Measurements from ENCODE around the gene LRRC73. TPM values are rescaled to one million over a fixed set of nuclear protein-coding genes. Genes with fewer than 3 reads are reported as not detected.

Gene LRRC73
- total and polyA plus RNA-seq, 8 donors, result 0.38 to 1.5 (median 0.82) TPM

GRCh38 chr6:43497689-43498088 lies 12.5 kb downstream of the LRRC73 start:
- no peak for FAIRE-seq
- H3K4me3 ChIP-seq, result no peak overlapping the region
- no peaks in the 10 kb centered on the region for H3K27me3 ChIP-seq
- intact Hi-C loops (cut with DNase I), result no loop called here
- 92 to 94% methylated on average over 12 of the region's 12 CpGs for WGBS, 2 donors
- H3K36me3 ChIP-seq, result peaks cover 0 to 35% (median 15%) of the 10 kb centered on the region in 3 donors
- no peak for ATAC-seq
- DNase-seq, result no peak
- H3K9me3 ChIP-seq, result no peaks in the 10 kb centered on the region
- no peak overlapping the region for H3K27ac ChIP-seq
- TF ChIP-seq, protein P1, sequence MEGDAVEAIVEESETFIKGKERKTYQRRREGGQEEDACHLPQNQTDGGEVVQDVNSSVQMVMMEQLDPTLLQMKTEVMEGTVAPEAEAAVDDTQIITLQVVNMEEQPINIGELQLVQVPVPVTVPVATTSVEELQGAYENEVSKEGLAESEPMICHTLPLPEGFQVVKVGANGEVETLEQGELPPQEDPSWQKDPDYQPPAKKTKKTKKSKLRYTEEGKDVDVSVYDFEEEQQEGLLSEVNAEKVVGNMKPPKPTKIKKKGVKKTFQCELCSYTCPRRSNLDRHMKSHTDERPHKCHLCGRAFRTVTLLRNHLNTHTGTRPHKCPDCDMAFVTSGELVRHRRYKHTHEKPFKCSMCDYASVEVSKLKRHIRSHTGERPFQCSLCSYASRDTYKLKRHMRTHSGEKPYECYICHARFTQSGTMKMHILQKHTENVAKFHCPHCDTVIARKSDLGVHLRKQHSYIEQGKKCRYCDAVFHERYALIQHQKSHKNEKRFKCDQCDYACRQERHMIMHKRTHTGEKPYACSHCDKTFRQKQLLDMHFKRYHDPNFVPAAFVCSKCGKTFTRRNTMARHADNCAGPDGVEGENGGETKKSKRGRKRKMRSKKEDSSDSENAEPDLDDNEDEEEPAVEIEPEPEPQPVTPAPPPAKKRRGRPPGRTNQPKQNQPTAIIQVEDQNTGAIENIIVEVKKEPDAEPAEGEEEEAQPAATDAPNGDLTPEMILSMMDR (IDR thresholded peaks at IDR 0.05), result no peak
- H3K4me1 ChIP-seq, result no peaks in the 10 kb centered on the region

- no peak overlapping the region for H3K4me3 ChIP-seq
- FAIRE-seq, result no peak
Measured at GRCh38 chr6:43497129-43497396, 13.1 kb downstream of the LRRC73 start.

DNA sequence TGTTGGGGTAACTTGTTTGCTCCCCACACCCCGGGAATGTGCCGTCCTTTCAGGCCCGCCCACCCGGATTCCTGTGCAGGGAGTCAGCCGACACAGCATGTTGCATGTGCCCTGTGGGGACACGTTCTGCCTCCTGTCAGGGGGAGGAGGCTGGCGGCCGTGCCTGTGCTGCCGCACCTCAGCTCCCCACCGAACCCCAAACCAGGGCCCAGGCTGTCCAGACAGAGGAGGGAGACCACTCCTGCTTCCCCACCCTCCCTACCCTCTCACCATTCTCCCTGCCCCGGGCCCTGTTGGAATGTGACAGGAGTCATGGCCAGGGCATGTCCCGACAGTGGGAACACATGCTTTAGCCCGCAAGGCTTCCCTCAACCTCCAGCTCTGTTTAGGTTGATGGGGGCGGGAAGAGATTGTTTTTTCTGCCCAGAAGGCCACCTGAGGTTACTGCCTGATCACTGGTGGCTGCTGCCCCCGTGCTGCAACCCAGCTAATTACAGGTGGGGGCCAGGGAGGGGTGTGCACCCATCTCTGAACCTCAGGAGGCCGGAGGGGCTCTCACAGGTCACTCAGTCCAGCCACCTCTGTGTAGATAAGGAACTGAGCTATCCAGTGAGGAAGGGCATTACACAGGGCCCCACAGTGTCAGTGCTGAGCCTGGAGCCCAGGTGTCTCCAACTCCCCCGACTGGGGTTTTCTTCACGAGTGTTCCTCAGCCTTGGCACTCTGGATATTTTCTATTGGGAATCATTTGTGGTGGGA lies 13.6 kb downstream of the LRRC73 start:
- WGBS, 2 donors, result 66 to 69% methylated on average over 18 of the region's 18 CpGs
- TF ChIP-seq, protein P1 (IDR thresholded peaks at IDR 0.05), result peak in 1 of 4 donors; percentile 10
- intact Hi-C loops (cut with DNase I), result no loop called here
- DNase-seq, result no peak
- ATAC-seq, result peak in 3 of 4 donors; percentile 28 to 64 (median 42)
- H3K4me1 ChIP-seq, result no peaks in the 10 kb centered on the region
- H3K4me3 ChIP-seq, result no peak overlapping the region
- no peak for FAIRE-seq
- H3K27me3 ChIP-seq, result no peaks in the 10 kb centered on the region
- H3K27ac ChIP-seq, result no peak overlapping the region
- H3K36me3 ChIP-seq, result peaks cover 0 to 34% (median 13%) of the 10 kb centered on the region in 3 donors
- H3K9me3 ChIP-seq, result no peaks in the 10 kb centered on the region

More at GRCh38 chr6:43497129-43497396, 13.1 kb downstream of the LRRC73 start:
- Histone ChIP-seq H3K27ac (no peak overlapping the region), H3K36me3 (peaks cover 0 to 34% (median 13%) of the 10 kb centered on the region in 3 donors), H3K27me3 (no peaks in the 10 kb centered on the region), H3K4me1 (no peaks in the 10 kb centered on the region), H3K9me3 (no peaks in the 10 kb centered on the region)
- ATAC-seq, result no peak
- 93 to 94% methylated on average over 6 of the region's 6 CpGs for WGBS, 2 donors
- TF ChIP-seq, protein P1 (IDR thresholded peaks at IDR 0.05), result no peak
- no peak for DNase-seq
- intact Hi-C loops (cut with DNase I), result no loop called here

DNA sequence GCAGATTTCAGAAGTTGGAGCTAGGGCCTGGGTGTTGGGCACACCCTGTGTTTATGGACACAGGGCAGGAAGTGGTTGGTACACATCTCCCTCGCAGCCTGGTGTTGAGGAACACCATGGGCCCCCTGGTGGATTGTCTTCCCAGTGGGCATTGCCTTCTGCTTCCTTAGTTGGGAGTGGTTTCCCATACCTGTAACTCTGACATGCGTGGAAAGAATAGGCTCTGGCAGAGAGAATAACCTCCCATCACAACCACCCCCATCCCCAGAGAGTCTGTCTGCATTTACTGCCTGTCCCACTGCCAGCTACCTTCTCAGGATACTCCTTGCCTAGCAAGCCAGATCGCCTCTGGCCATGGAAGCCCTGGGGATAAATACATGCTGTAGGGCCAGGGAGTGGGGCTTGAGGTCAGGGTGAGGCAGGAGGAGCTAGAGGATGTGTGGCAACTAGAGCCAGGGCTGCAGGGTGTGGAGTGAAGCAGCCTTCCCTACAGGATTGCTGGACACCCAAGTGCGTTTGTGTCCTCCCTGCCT lies 14.7 kb downstream of the LRRC73 start:
- no peak for DNase-seq
- no peak for FAIRE-seq
- WGBS, 2 donors, result 83 to 84% methylated on average over 4 of the region's 4 CpGs
- no peak overlapping the region for H3K27ac ChIP-seq
- H3K27me3 ChIP-seq, result no peaks in the 10 kb centered on the region
- no peaks in the 10 kb centered on the region for H3K4me1 ChIP-seq
- H3K36me3 ChIP-seq, result peaks cover 0 to 30% (median 13%) of the 10 kb centered on the region in 3 donors
- H3K9me3 ChIP-seq, result no peaks in the 10 kb centered on the region
- TF ChIP-seq, protein P1 (IDR thresholded peaks at IDR 0.05), result no peak
- no peak for ATAC-seq
- intact Hi-C loops (cut with DNase I), result no loop called here
- no peak overlapping the region for H3K4me3 ChIP-seq

GRCh38 chr6:43494766-43495165 lies 15.4 kb downstream of the LRRC73 start:
- TF ChIP-seq, protein P1 (IDR thresholded peaks at IDR 0.05), result no peak
- H3K36me3 ChIP-seq, result peaks cover 0 to 23% (median 8%) of the 10 kb centered on the region in 3 donors
- H3K27ac ChIP-seq, result no peak overlapping the region
- no peak for FAIRE-seq
- H3K9me3 ChIP-seq, result no peaks in the 10 kb centered on the region
- intact Hi-C loops (cut with DNase I), result no loop called here
- no peak overlapping the region for H3K4me3 ChIP-seq
- DNase-seq, result no peak
- 97 to 99% methylated on average over 4 of the region's 4 CpGs for WGBS, 2 donors
- no peaks in the 10 kb centered on the region for H3K27me3 ChIP-seq
- no peak for ATAC-seq
- H3K4me1 ChIP-seq, result no peaks in the 10 kb centered on the region
